ENCODE results near the gene AKAP6. TPM values are rescaled to one million over a fixed set of nuclear protein-coding genes. Genes with fewer than 3 reads are reported as not detected.

AKAP6 gene
- total and polyA plus RNA-seq, 2 of the 8 experiments (the other 6 are each of a cell fraction or from before 2014, with no cell fraction given) = 0.09 to 0.89 TPM

DNA sequence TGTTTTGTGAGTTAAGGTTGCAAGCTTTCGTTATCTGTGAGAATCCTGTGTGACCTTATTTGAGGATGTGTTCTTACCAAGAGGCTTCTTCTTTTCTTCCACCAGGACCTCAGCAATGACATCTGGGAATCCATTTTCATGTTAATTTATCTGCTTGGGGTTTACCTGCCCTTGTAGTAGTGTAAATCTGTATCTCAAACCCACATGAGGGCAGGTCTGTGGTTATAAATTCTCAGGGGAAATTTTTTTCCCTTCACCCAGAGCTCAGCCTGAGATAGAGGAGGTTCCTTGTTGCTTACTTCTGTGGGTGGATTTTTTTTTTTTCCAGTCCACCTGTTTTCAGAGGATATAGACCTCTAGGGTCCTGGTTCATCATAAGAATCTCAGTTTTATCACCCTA, 70.8 kb downstream of the AKAP6 start:
- no peak overlapping the region for H2BK120ac ChIP-seq (replicated peaks; ENCODE audit: low read depth, low read length)
- no peak overlapping the region for H2BK15ac ChIP-seq (ENCODE audit: low read length)
- no peaks in the 10 kb centered on the region for H3K27me3 ChIP-seq (replicated peaks in 1 of 4; ENCODE audit: control insufficient read depth in 3 of 4, extremely low read depth in 1 of 4, insufficient read depth in 3 of 4, low read length in 3 of 4)
- H2BK5ac ChIP-seq (ENCODE audit: low read depth, low read length) = no peak overlapping the region
- H2BK20ac ChIP-seq (ENCODE audit: low read length) = no peak overlapping the region
- H3K4me1 ChIP-seq (replicated peaks in 1 of 4; ENCODE audit: control insufficient read depth in 3 of 4, insufficient read depth in 4 of 4, low read length in 3 of 4) = peaks cover 0 to 4% (median 1%) of the 10 kb centered on the region in 4 experiments; a peak in 4 of 7 replicates
- no peaks in the 10 kb centered on the region for H3K23me2 ChIP-seq (ENCODE audit: low read depth, low read length)
- POLR2A ChIA-PET (ENCODE audit: partially characterized antibody) = no interaction called here
- no peaks in the 10 kb centered on the region for H3K9me3 ChIP-seq (ENCODE audit: insufficient read depth in 2 of 2, low read depth in 1 of 2, low read length in 1 of 2)
- H3K4me2 ChIP-seq (ENCODE audit: insufficient read depth in 1 of 2, low read depth in 2 of 2, low read length in 2 of 2) = no peak overlapping the region
- H3K18ac ChIP-seq (ENCODE audit: extremely low read depth, low read length) = no peak overlapping the region
- no peaks in the 10 kb centered on the region for H3K79me2 ChIP-seq (ENCODE audit: control insufficient read depth in 1 of 2, insufficient read depth in 2 of 2, low read length in 2 of 2)
- no peak overlapping the region for H3K9ac ChIP-seq (replicated peaks in 1 of 4; ENCODE audit: extremely low read depth in 1 of 4, low read depth in 3 of 4, low read length in 3 of 4)
- H2AFZ ChIP-seq (ENCODE audit: low read length) = no peak overlapping the region
- WGBS, 2 experiments (ENCODE audit: extremely low coverage in 1 of 2, insufficient coverage in 1 of 2, insufficient read length in 1 of 2, insufficient replicate concordance in 2 of 2, low coverage in 1 of 2, low lambda C conversion rate in 2 of 2, missing lambda C conversion rate in 1 of 2) = 76% methylated on average over 1 of the region's 1 CpG; no CpG with 5 or more reads in 1 of the 2 experiments
- FAIRE-seq (no peak), DNase-seq (ENCODE audit: low read depth in 1 of 2, low spot score in 2 of 2) (no peak)
- no peaks in the 10 kb centered on the region for H3K36me3 ChIP-seq (ENCODE audit: control insufficient read depth in 2 of 4, insufficient read depth in 4 of 4, low read length in 3 of 4)
- H3K14ac ChIP-seq (ENCODE audit: insufficient read length) = no peak overlapping the region
- no peak overlapping the region for H3K23ac ChIP-seq (ENCODE audit: insufficient read length)
- no peak overlapping the region for H4K91ac ChIP-seq (replicated peaks; ENCODE audit: insufficient read length, low read length)
- no peak overlapping the region for H3K4me3 ChIP-seq (ENCODE audit: extremely low read depth in 1 of 4, insufficient read depth in 2 of 4, low read depth in 3 of 4, low read length in 4 of 4)
- no peaks in the 10 kb centered on the region for H3K79me1 ChIP-seq (ENCODE audit: low read depth, low read length)
- no peak overlapping the region for H4K5ac ChIP-seq (ENCODE audit: insufficient read length, low read depth, low read length)
- H3K56ac ChIP-seq (replicated peaks; ENCODE audit: insufficient read length, low read depth, low read length) = no peak overlapping the region
- H4K8ac ChIP-seq (ENCODE audit: extremely low read depth, insufficient read depth, low read length) = no peak overlapping the region
- no peak overlapping the region for H2BK12ac ChIP-seq (ENCODE audit: low read depth, low read length)
- no peak overlapping the region for H3K27ac ChIP-seq (ENCODE audit: low read depth, low read length)
- no peaks in the 10 kb centered on the region for H4K20me1 ChIP-seq (replicated peaks in 1 of 2; ENCODE audit: control insufficient read depth in 1 of 2, insufficient read depth in 2 of 2, low read length in 2 of 2)
- CTCF ChIA-PET (ENCODE audit: partially characterized antibody) = interaction anchor here (0.6 kb wide), 1 partner anchor 85 kb away, joined by 3 read pairs; no protein-coding TSS in a partner anchor
- no peak for TF ChIP-seq CBX8 (IDR thresholded peaks at IDR 0.05; ENCODE audit: borderline replicate concordance, low read depth, low read length)
- no peak overlapping the region for H3K4ac ChIP-seq (replicated peaks; ENCODE audit: insufficient read length, low read depth, low read length)
- H2AK5ac ChIP-seq (ENCODE audit: low read depth, low read length) = no peak overlapping the region
